Left forelimb (tissue), 1 donor: ENCODE results near the gene XPR1.

Experiments used
- DNase-seq: peaks from one replicate; pipeline ENCODE4 v3.0.0-alpha.2; 2018; ENCODE audit warnings: low spot score

The XPR1 gene

GRCh38 chr1:180615493-180616290, 16.1 kb upstream of the XPR1 start:
- DNase-seq, result no peak

- no peak for DNase-seq
Measured at GRCh38 chr1:180616439-180616838, 15.4 kb upstream of the XPR1 start.

GRCh38 chr1:180617774-180618395, 13.9 kb upstream of the XPR1 start:
- no peak for DNase-seq

- DNase-seq, result no peak
Measured at GRCh38 chr1:180620581-180620980, 11.2 kb upstream of the XPR1 start.

GRCh38 chr1:180622658-180623508, 8.9 kb upstream of the XPR1 start:
- DNase-seq, result no peak

GRCh38 chr1:180623579-180624347, 8.1 kb upstream of the XPR1 start:
- DNase-seq, result no peak

GRCh38 chr1:180626711-180627110, 5.1 kb upstream of the XPR1 start:
- no peak for DNase-seq

- DNase-seq, result no peak
Measured at GRCh38 chr1:180627411-180627810, 4.4 kb upstream of the XPR1 start.

GRCh38 chr1:180628646-180629045, 3.2 kb upstream of the XPR1 start:
- no peak for DNase-seq

- no peak for DNase-seq
Measured at GRCh38 chr1:180630408-180631193, 1.2 kb upstream of the XPR1 start.

GRCh38 chr1:180631194-180631765, 542 bp upstream of the XPR1 start:
- DNase-seq, result no peak

GRCh38 chr1:180632326-180633056, 669 bp downstream of the XPR1 start:
- no peak for DNase-seq

- no peak for DNase-seq
Measured at GRCh38 chr1:180633057-180634056, 1.5 kb downstream of the XPR1 start.

- DNase-seq, result no peak
Measured at GRCh38 chr1:180636138-180636537, 4.3 kb downstream of the XPR1 start.

- DNase-seq, result no peak
Measured at GRCh38 chr1:180639871-180640270, 8.0 kb downstream of the XPR1 start.

- no peak for DNase-seq
Measured at GRCh38 chr1:180640531-180640949, 8.7 kb downstream of the XPR1 start.

- no peak for DNase-seq
Measured at GRCh38 chr1:180641662-180642061, 9.8 kb downstream of the XPR1 start.

GRCh38 chr1:180642781-180643180, 11.0 kb downstream of the XPR1 start:
- DNase-seq, result no peak

- no peak for DNase-seq
Measured at GRCh38 chr1:180643693-180644092, 11.9 kb downstream of the XPR1 start.
